K562 (cell line): ENCODE results near the gene ZNF775. TPM values are rescaled to one million over a fixed set of nuclear protein-coding genes. Genes with fewer than 3 reads are reported as not detected.
A peak's percentile ranks its signal among the peaks of the same experiment; 100 is the strongest.

Experiments
- GABPA ChIP-seq: fragments of 200-800 bp; sonication (Bioruptor generic); conservative IDR thresholded peaks from 2 replicates; pipeline ENCODE4 v1.6.1; 2016; ENCODE audit warnings: low read depth, missing genetic modification characterization, missing compliant biosample characterization
- GTF2E2 ChIP-seq: fragments of 200-800 bp; sonication (Bioruptor generic); IDR thresholded peaks from 2 replicates; pipeline ENCODE4 v1.6.1; 2016; ENCODE audit warnings: missing genetic modification characterization, missing compliant biosample characterization
- HNRNPL ChIP-seq: fragments of 200-400 bp; formaldehyde crosslinking; IDR thresholded peaks from 2 replicates; pipeline ENCODE4 v1.6.1; 2017; ENCODE audit warnings: low read depth, mild to moderate bottlenecking, low read length
- L3MBTL2 ChIP-seq: fragments of 450-650 bp; IDR thresholded peaks from 2 replicates; pipeline ENCODE4 v1.6.1; 2016; ENCODE audit warnings: mild to moderate bottlenecking, moderate library complexity
- MEF2D ChIP-seq: conservative IDR thresholded peaks from 2 replicates; pipeline ENCODE4 v1.6.1; 2016; ENCODE audit warnings: low read depth, missing genetic modification characterization, missing compliant biosample characterization
- MYC ChIP-seq, 2 experiments: fragments of 250-450 bp in 1 of 2; sonication (Bioruptor Pico) in 1 of 2; IDR thresholded peaks; 2 replicates each; pipeline versions ENCODE4 v1.5.1 to v1.6.1; 2012 to 2021; ENCODE audit warnings: low read depth in 2 of 2, borderline replicate concordance in 1 of 2, improper control_type of control experiment in 1 of 2, low read length in 1 of 2, mild to moderate bottlenecking in 1 of 2, moderate library complexity in 1 of 2
- POLR2B ChIP-seq: fragments of 450-650 bp; IDR thresholded peaks from 2 replicates; pipeline ENCODE4 v1.6.1; 2018; ENCODE audit warnings: low read depth; ENCODE audit not compliant: partially characterized antibody
- SMC3 ChIP-seq: conservative IDR thresholded peaks from 2 replicates; pipeline ENCODE4 v1.6.1; 2011; ENCODE audit warnings: low read depth, low read length, improper control_type of control experiment; ENCODE audit not compliant: insufficient read depth
- TEAD1 ChIP-seq, 2 experiments: fragments of 450-650 bp in 1 of 2; sonication (generic) in 1 of 2; formaldehyde crosslinking; IDR thresholded peaks; 2 replicates each; pipeline versions ENCODE4 v1.4.0 to v1.8.0; 2020 to 2022; ENCODE audit warnings: mild to moderate bottlenecking in 2 of 2, missing genetic modification reagents in 1 of 2
- ZNF134 ChIP-seq: fragments of 250-450 bp; sonication (Bioruptor Pico); conservative IDR thresholded peaks from 2 replicates; pipeline ENCODE4 v1.4.0; 2020
- ZNF175 ChIP-seq: fragments of 200-800 bp; sonication (Bioruptor generic); IDR thresholded peaks from 2 replicates; pipeline ENCODE4 v1.6.1; 2016; ENCODE audit warnings: low read depth, mild to moderate bottlenecking, missing genetic modification characterization, missing compliant biosample characterization
- ZNF57 ChIP-seq: fragments of 450-650 bp; formaldehyde crosslinking; IDR thresholded peaks from 2 replicates; pipeline ENCODE4 v1.4.0; 2020; ENCODE audit warnings: mild to moderate bottlenecking, moderate library complexity
- ZNF830 ChIP-seq: fragments of 250-450 bp; sonication (Bioruptor Pico); IDR thresholded peaks from 2 replicates; pipeline ENCODE4 v1.5.0; 2021; ENCODE audit warnings: mild to moderate bottlenecking
- ZSCAN32 ChIP-seq: fragments of 450-650 bp; formaldehyde crosslinking; IDR thresholded peaks from 2 replicates; pipeline ENCODE4 v1.4.0; 2020; ENCODE audit warnings: mild to moderate bottlenecking, moderate library complexity
- polyA plus RNA-seq, 8 experiments: library from polyadenylated mRNA; depleted of rRNA in 4 of 8; stranded (reverse) in 5 of 8; unstranded in 3 of 8; fragments of >200 nt; fragmentation: Nextera tagmentation in 2 of 8; fragmentation: Illumina TruSeq in 1 of 8; extraction: Ambion mirVana in 2 of 8; extraction: Trizol in 1 of 8; gene quantifications; 2 replicates each; pipeline versions ENCODE4 v1.2.1 to v1.2.3, GENCODE V29; 2011 to 2014; ENCODE audit warnings: inconsistent platforms in 1 of 8, missing spikeins in 1 of 8
- total RNA-seq, 7 experiments: library from RNA; depleted of rRNA in 6 of 7; stranded (reverse); fragments of >200 nt in 6 of 7; fragmentation: Illumina TruSeq in 2 of 7; extraction: Trizol in 2 of 7; gene quantifications; 2 replicates each; pipeline versions ENCODE4 v1.2.1 to v1.2.3, GENCODE V29; 2011 to 2021; ENCODE audit warnings: low replicate concordance in 1 of 7
- TF ChIP-seq, protein P1 (sequence below): fragments of 450-650 bp; IDR thresholded peaks from 2 replicates; pipeline ENCODE4 v1.6.1; 2016; ENCODE audit warnings: missing biosample characterization, missing genetic modification characterization
- TF ChIP-seq, protein P2 (sequence below): fragments of 250-450 bp; sonication (Bioruptor Pico); IDR thresholded peaks from 2 replicates; pipeline ENCODE4 v1.8.0; 2022; ENCODE audit warnings: moderate library complexity, mild to moderate bottlenecking, inconsistent platforms
- TF ChIP-seq, protein P3 (sequence below), 2 experiments: fragments of 250-450 bp in 1 of 2; fragments of 450-650 bp in 1 of 2; sonication (Bioruptor Pico) in 1 of 2; IDR thresholded peaks; 2 replicates each; pipeline versions ENCODE4 v1.6.1 to v1.8.0; 2016 to 2021; ENCODE audit warnings: mild to moderate bottlenecking in 2 of 2, moderate library complexity in 2 of 2, missing compliant biosample characterization in 1 of 2, missing genetic modification characterization in 1 of 2
- TF ChIP-seq, protein P4 (sequence below): sonication (generic); formaldehyde crosslinking; IDR thresholded peaks from 2 replicates; pipeline ENCODE4 v1.8.1; 2023; ENCODE audit warnings: mild to moderate bottlenecking, missing genetic modification reagents

Gene ZNF775
- total and polyA plus RNA-seq, 9 of the 15 experiments (the other 6 are each of a cell fraction or from before 2014, with no cell fraction given) = 0.04 to 18.7 (median 4.9) TPM

DNA sequence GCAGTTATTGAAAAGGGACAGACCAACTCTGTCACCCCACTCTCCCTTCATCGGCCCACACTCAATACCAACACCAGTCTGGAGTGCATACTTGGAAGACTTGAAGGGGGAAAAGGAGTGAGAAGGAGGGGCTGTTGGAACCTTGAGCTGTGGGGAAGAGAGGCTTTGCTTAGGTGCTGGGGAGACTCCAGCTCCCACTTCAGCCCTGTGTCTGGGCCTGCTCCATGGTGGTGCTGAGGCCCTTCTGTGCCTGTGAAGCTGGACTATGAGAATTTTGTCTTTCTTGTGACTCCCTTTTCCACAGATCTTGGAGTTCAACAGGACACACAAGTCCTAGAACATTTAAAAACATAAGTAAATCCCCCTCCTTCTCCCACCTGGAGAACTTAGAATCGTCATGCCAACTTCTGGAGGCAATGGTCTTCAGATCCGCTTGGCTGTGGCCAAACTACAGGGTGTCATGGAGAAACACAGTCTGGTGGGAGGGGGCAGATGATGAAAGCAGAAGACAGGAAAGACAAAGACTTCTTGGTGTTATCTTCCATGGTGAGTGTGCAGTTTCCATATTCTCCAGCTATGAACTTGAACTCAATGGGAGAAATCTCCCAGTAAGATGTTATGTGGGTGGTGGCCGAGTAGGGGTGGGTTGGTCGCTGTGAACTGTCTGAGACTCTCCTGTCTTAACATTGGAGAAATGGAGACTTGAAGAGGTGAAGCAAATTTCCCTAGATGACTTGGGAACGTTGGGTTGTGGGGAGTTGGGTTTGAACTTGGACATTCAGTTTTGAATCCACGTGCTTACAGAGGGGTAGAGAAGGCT is 52.9 kb downstream of the ZNF775 start (continued):
- TF ChIP-seq, protein P1, sequence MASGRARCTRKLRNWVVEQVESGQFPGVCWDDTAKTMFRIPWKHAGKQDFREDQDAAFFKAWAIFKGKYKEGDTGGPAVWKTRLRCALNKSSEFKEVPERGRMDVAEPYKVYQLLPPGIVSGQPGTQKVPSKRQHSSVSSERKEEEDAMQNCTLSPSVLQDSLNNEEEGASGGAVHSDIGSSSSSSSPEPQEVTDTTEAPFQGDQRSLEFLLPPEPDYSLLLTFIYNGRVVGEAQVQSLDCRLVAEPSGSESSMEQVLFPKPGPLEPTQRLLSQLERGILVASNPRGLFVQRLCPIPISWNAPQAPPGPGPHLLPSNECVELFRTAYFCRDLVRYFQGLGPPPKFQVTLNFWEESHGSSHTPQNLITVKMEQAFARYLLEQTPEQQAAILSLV = peak; percentile 78
- TF ChIP-seq, protein P2, sequence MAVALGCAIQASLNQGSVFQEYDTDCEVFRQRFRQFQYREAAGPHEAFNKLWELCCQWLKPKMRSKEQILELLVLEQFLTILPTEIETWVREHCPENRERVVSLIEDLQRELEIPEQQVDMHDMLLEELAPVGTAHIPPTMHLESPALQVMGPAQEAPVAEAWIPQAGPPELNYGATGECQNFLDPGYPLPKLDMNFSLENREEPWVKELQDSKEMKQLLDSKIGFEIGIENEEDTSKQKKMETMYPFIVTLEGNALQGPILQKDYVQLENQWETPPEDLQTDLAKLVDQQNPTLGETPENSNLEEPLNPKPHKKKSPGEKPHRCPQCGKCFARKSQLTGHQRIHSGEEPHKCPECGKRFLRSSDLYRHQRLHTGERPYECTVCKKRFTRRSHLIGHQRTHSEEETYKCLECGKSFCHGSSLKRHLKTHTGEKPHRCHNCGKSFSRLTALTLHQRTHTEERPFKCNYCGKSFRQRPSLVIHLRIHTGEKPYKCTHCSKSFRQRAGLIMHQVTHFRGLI (CRISPR knock-in tag) = peak; percentile 68
- TF ChIP-seq ZNF830 (CRISPR knock-in tag) (peak; percentile 12; the same call in 1 of the 2 replicates), HNRNPL (no peak), ZSCAN32 (0 out of 2 replicates have a peak, but pooled peaks have one; percentile 40), SMC3 (no peak), TEAD1 (CRISPR knock-in tag; IDR thresholded peaks at IDR 0.05) (peak in 1 of 2 experiments; percentile 59; a peak in 1 of 4 replicates), ZNF134 (CRISPR knock-in tag) (peak; percentile 15; the same call in 1 of the 2 replicates), POLR2B (peak; percentile 25), MEF2D (tag) (peak; percentile 78; the same call in 1 of the 2 replicates), GTF2E2 (tag) (no peak), ZNF175 (peak; percentile 84; the same call in 1 of the 2 replicates), GABPA (tag) (peak; percentile 53; the same call in 1 of the 2 replicates), L3MBTL2 (peak; percentile 87), ZNF57 (peak; percentile 39; the same call in 1 of the 2 replicates), MYC (IDR thresholded peaks at IDR 0.05; ENCODE audit: low read depth, low read length) (0 out of 2 replicates have a peak, but pooled peaks have one; percentile 50), MYC (CRISPR knock-in tag; IDR thresholded peaks at IDR 0.05; ENCODE audit: borderline replicate concordance, low read depth) (no peak)
- TF ChIP-seq, protein P3, sequence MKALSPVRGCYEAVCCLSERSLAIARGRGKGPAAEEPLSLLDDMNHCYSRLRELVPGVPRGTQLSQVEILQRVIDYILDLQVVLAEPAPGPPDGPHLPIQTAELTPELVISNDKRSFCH (CRISPR knock-in tag; IDR thresholded peaks at IDR 0.05) = no peak
- TF ChIP-seq, protein P3 (tag; IDR thresholded peaks at IDR 0.05) = peak; percentile 79; the same call in 1 of the 2 replicates
- TF ChIP-seq, protein P4, sequence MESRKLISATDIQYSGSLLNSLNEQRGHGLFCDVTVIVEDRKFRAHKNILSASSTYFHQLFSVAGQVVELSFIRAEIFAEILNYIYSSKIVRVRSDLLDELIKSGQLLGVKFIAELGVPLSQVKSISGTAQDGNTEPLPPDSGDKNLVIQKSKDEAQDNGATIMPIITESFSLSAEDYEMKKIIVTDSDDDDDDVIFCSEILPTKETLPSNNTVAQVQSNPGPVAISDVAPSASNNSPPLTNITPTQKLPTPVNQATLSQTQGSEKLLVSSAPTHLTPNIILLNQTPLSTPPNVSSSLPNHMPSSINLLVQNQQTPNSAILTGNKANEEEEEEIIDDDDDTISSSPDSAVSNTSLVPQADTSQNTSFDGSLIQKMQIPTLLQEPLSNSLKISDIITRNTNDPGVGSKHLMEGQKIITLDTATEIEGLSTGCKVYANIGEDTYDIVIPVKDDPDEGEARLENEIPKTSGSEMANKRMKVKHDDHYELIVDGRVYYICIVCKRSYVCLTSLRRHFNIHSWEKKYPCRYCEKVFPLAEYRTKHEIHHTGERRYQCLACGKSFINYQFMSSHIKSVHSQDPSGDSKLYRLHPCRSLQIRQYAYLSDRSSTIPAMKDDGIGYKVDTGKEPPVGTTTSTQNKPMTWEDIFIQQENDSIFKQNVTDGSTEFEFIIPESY = no peak
